ENCODE measurements around the gene C1QTNF9B.
"Not testable (repeated sequence)": the region's sequence is repeated elsewhere in the genome, so short reads cannot be mapped to it uniquely, and the experiment has no call there.

Gene C1QTNF9B

DNA sequence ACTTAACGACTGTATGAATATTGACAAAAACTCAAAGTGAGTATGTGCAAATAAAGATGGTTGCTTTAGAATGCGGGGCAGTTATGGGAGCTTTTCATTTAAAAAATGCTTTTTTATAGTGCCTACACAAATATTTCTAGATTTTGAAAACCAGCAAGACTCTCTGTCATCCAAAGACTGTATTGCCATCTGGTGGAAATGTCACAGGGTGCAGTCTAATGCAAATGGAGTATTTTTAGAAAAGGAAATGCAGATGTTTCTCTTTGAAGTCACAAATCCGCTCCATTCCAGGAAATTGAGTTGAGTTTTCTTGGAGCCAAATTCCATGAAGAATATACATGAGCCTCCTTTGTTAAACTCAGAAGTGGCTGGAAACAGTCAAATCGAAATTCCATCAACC is 2.3 kb upstream of the C1QTNF9B start:
- H3K4me1 ChIP-seq (ENCODE audit: control insufficient read depth in 2 of 2, insufficient read depth in 2 of 2, low read length in 2 of 2), result peaks cover 0 to 3% of the 10 kb centered on the region in 2 donors
- no peak overlapping the region for H3K27ac ChIP-seq (ENCODE audit: low read depth in 2 of 2, low read length in 2 of 2)
- H3K36me3 ChIP-seq (ENCODE audit: control insufficient read depth in 2 of 2, insufficient read depth in 2 of 2, low read length in 2 of 2), result no peaks in the 10 kb centered on the region
- H3K4me3 ChIP-seq (ENCODE audit: low read length in 2 of 2), result no peak overlapping the region
- H3K9me3 ChIP-seq (ENCODE audit: control insufficient read depth in 2 of 2, low read length in 2 of 2), result no peaks in the 10 kb centered on the region
- H3K9ac ChIP-seq (ENCODE audit: low read depth in 1 of 2, low read length in 2 of 2), result no peak overlapping the region
- H3K27me3 ChIP-seq (ENCODE audit: control insufficient read depth in 2 of 2, insufficient read depth in 2 of 2, low read length in 2 of 2), result peaks cover 15 to 24% of the 10 kb centered on the region in 2 donors

- Histone ChIP-seq H3K4me1 (ENCODE audit: control insufficient read depth in 2 of 2, insufficient read depth in 2 of 2, low read length in 2 of 2) (no peaks in the 10 kb centered on the region), H3K27me3 (ENCODE audit: control insufficient read depth in 2 of 2, insufficient read depth in 2 of 2, low read length in 2 of 2) (peaks cover 6 to 18% of the 10 kb centered on the region in 2 donors), H3K9me3 (ENCODE audit: control insufficient read depth in 2 of 2, low read length in 2 of 2) (no peaks in the 10 kb centered on the region), H3K27ac (ENCODE audit: low read depth in 2 of 2, low read length in 2 of 2) (no peak overlapping the region), H3K36me3 (ENCODE audit: control insufficient read depth in 2 of 2, insufficient read depth in 2 of 2, low read length in 2 of 2) (no peaks in the 10 kb centered on the region), H3K4me3 (ENCODE audit: low read length in 2 of 2) (no peak overlapping the region), H3K9ac (ENCODE audit: low read depth in 1 of 2, low read length in 2 of 2) (no peak overlapping the region)
These were observed 799 bp upstream of the C1QTNF9B start for GRCh38 chr13:23898101-23898500.

GRCh38 chr13:23894746-23895145 is 2.6 kb downstream of the C1QTNF9B start:
- H3K27ac ChIP-seq (ENCODE audit: low read depth in 2 of 2, low read length in 2 of 2); H3K9me3 ChIP-seq (ENCODE audit: control insufficient read depth in 2 of 2, low read length in 2 of 2); H3K27me3 ChIP-seq (ENCODE audit: control insufficient read depth in 2 of 2, insufficient read depth in 2 of 2, low read length in 2 of 2); H3K4me3 ChIP-seq (ENCODE audit: low read length in 2 of 2); H3K9ac ChIP-seq (ENCODE audit: low read depth in 1 of 2, low read length in 2 of 2); H3K36me3 ChIP-seq (ENCODE audit: control insufficient read depth in 2 of 2, insufficient read depth in 2 of 2, low read length in 2 of 2); H3K4me1 ChIP-seq (ENCODE audit: control insufficient read depth in 2 of 2, insufficient read depth in 2 of 2, low read length in 2 of 2): not testable (repeated sequence)

DNA sequence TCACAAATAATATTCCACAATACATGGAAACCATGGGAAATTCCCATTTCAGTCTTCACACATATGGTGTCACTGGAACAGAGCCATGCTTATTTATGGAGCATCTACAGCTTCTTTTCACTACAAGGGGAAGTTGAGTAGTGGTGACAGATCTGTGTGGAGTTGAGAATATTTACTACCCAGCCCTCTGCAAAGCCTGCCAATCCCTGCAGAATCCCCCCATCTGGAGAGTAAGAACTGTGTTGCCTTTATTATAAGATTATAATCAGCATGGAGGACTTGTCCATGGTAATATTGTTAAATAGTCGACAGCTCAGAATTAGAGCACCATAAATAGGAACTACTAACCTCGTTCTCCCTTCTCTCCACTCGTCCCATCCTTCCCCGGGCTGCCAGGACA is 3.5 kb downstream of the C1QTNF9B start:
- H3K4me3 ChIP-seq (ENCODE audit: low read length in 2 of 2), result not testable (repeated sequence)

GRCh38 chr13:23889615-23890607 is 7.4 kb downstream of the C1QTNF9B start:
- H3K9me3 ChIP-seq (ENCODE audit: control insufficient read depth in 2 of 2, low read length in 2 of 2), result no peaks in the 10 kb centered on the region
- peak overlapping the region; percentile 61 to 88 for H3K9ac ChIP-seq (ENCODE audit: low read depth in 1 of 2, low read length in 2 of 2)
- peak overlapping the region; percentile 38 to 86 for H3K27ac ChIP-seq (ENCODE audit: low read depth in 2 of 2, low read length in 2 of 2)
- H3K4me1 ChIP-seq (ENCODE audit: control insufficient read depth in 2 of 2, insufficient read depth in 2 of 2, low read length in 2 of 2), result peaks cover 13% of the 10 kb centered on the region in 2 donors
- H3K27me3 ChIP-seq (ENCODE audit: control insufficient read depth in 2 of 2, insufficient read depth in 2 of 2, low read length in 2 of 2), result no peaks in the 10 kb centered on the region
- H3K36me3 ChIP-seq (ENCODE audit: control insufficient read depth in 2 of 2, insufficient read depth in 2 of 2, low read length in 2 of 2), result peaks cover 0 to 3% of the 10 kb centered on the region in 2 donors
- H3K4me3 ChIP-seq (ENCODE audit: low read length in 2 of 2), result peak overlapping the region; percentile 90 to 93

More for the DNA sequence above, 3.5 kb downstream of the C1QTNF9B start:
- H3K9ac ChIP-seq (ENCODE audit: low read depth in 1 of 2, low read length in 2 of 2); H3K27ac ChIP-seq (ENCODE audit: low read depth in 2 of 2, low read length in 2 of 2); H3K27me3 ChIP-seq (ENCODE audit: control insufficient read depth in 2 of 2, insufficient read depth in 2 of 2, low read length in 2 of 2); H3K36me3 ChIP-seq (ENCODE audit: control insufficient read depth in 2 of 2, insufficient read depth in 2 of 2, low read length in 2 of 2); H3K4me1 ChIP-seq (ENCODE audit: control insufficient read depth in 2 of 2, insufficient read depth in 2 of 2, low read length in 2 of 2); H3K9me3 ChIP-seq (ENCODE audit: control insufficient read depth in 2 of 2, low read length in 2 of 2): not testable (repeated sequence)

- Histone ChIP-seq H3K9ac (ENCODE audit: low read depth in 1 of 2, low read length in 2 of 2) (peak within 1 kb of the TSS; percentile 83 to 88), H3K4me1 (ENCODE audit: control insufficient read depth in 2 of 2, insufficient read depth in 2 of 2, low read length in 2 of 2) (peaks cover 13% of the 10 kb centered on the region in 2 donors), H3K27me3 (ENCODE audit: control insufficient read depth in 2 of 2, insufficient read depth in 2 of 2, low read length in 2 of 2) (no peaks in the 10 kb centered on the region), H3K36me3 (ENCODE audit: control insufficient read depth in 2 of 2, insufficient read depth in 2 of 2, low read length in 2 of 2) (peaks cover 4 to 8% of the 10 kb centered on the region in 2 donors), H3K27ac (ENCODE audit: low read depth in 2 of 2, low read length in 2 of 2) (peak within 1 kb of the TSS; percentile 86 to 87), H3K9me3 (ENCODE audit: control insufficient read depth in 2 of 2, low read length in 2 of 2) (no peaks in the 10 kb centered on the region), H3K4me3 (ENCODE audit: low read length in 2 of 2) (peak within 1 kb of the TSS; percentile 90 to 93)
These were observed 8.4 kb downstream of the C1QTNF9B start, which contains the start of gene MIPEP for GRCh38 chr13:23888658-23889614. Gene MIPEP, minus strand, starts transcription at chr13:23889400. Its CDS starts 80 bp downstream, at chr13:23889320.

- not testable (repeated sequence) for H3K4me1 ChIP-seq (ENCODE audit: control insufficient read depth in 2 of 2, insufficient read depth in 2 of 2, low read length in 2 of 2); H3K27ac ChIP-seq (ENCODE audit: low read depth in 2 of 2, low read length in 2 of 2); H3K4me3 ChIP-seq (ENCODE audit: low read length in 2 of 2); H3K27me3 ChIP-seq (ENCODE audit: control insufficient read depth in 2 of 2, insufficient read depth in 2 of 2, low read length in 2 of 2); H3K9me3 ChIP-seq (ENCODE audit: control insufficient read depth in 2 of 2, low read length in 2 of 2); H3K9ac ChIP-seq (ENCODE audit: low read depth in 1 of 2, low read length in 2 of 2)
- peaks cover 4 to 16% of the 10 kb centered on the region in 2 donors for H3K36me3 ChIP-seq (ENCODE audit: control insufficient read depth in 2 of 2, insufficient read depth in 2 of 2, low read length in 2 of 2)
These were observed 12.9 kb downstream of the C1QTNF9B start for GRCh38 chr13:23884361-23884760.

DNA sequence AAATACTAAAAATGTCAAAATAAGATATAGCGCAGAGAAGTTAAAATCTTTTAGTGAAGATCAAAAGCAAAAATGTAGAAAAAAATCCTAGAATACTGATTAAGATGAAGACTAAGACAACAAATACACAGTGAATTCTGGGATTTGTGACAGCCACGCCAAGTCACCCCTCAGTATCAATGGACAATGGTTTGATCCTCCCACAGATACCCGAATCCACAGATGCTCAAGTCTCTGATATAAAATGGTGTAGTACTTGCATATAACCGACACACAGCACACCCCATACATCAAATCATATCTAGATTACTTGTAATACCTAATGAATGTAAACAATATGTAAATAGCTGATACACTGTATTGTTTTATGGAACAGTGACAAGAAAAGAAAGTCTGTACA is 14.0 kb downstream of the C1QTNF9B start:
- Histone ChIP-seq H3K4me3 (ENCODE audit: low read length in 2 of 2) (no peak overlapping the region), H3K9ac (ENCODE audit: low read depth in 1 of 2, low read length in 2 of 2) (no peak overlapping the region), H3K9me3 (ENCODE audit: control insufficient read depth in 2 of 2, low read length in 2 of 2) (no peaks in the 10 kb centered on the region), H3K4me1 (ENCODE audit: control insufficient read depth in 2 of 2, insufficient read depth in 2 of 2, low read length in 2 of 2) (peaks cover 3 to 5% of the 10 kb centered on the region in 2 donors), H3K27ac (ENCODE audit: low read depth in 2 of 2, low read length in 2 of 2) (no peak overlapping the region), H3K36me3 (ENCODE audit: control insufficient read depth in 2 of 2, insufficient read depth in 2 of 2, low read length in 2 of 2) (peaks cover 9 to 16% of the 10 kb centered on the region in 2 donors), H3K27me3 (ENCODE audit: control insufficient read depth in 2 of 2, insufficient read depth in 2 of 2, low read length in 2 of 2) (no peaks in the 10 kb centered on the region)

GRCh38 chr13:23881402-23881800 is 15.9 kb downstream of the C1QTNF9B start:
- not testable (repeated sequence) for H3K27ac ChIP-seq (ENCODE audit: low read depth in 2 of 2, low read length in 2 of 2); H3K9ac ChIP-seq (ENCODE audit: low read depth in 1 of 2, low read length in 2 of 2); H3K4me3 ChIP-seq (ENCODE audit: low read length in 2 of 2); H3K4me1 ChIP-seq (ENCODE audit: control insufficient read depth in 2 of 2, insufficient read depth in 2 of 2, low read length in 2 of 2); H3K9me3 ChIP-seq (ENCODE audit: control insufficient read depth in 2 of 2, low read length in 2 of 2); H3K27me3 ChIP-seq (ENCODE audit: control insufficient read depth in 2 of 2, insufficient read depth in 2 of 2, low read length in 2 of 2)
- H3K36me3 ChIP-seq (ENCODE audit: control insufficient read depth in 2 of 2, insufficient read depth in 2 of 2, low read length in 2 of 2), result peaks cover 9 to 21% of the 10 kb centered on the region in 2 donors

Measured in mucosa of rectum (tissue), 2 donors.